HUES48 (cell line): ENCODE data around the gene SELENOI.
A peak's percentile ranks its signal among the peaks of the same experiment; 100 is the strongest.
"Not testable (repeated sequence)": the region's sequence is repeated elsewhere in the genome, so short reads cannot be mapped to it uniquely, and the experiment has no call there.

Experiments used
- H3K27ac ChIP-seq: one replicate; pipeline ENCODE4 v1.7.0; 2013; ENCODE audit warnings: low read depth, low read length, inconsistent platforms
- H3K27me3 ChIP-seq: 2 replicates; pipeline ENCODE4 v1.6.1; 2013; ENCODE audit warnings: mild to moderate bottlenecking, low read length; ENCODE audit not compliant: control insufficient read depth, insufficient read depth
- H3K36me3 ChIP-seq: 2 replicates; pipeline ENCODE4 v1.6.1; 2013; ENCODE audit warnings: low read length; ENCODE audit not compliant: control insufficient read depth, insufficient read depth
- H3K4me1 ChIP-seq: 2 replicates; pipeline ENCODE4 v1.6.1; 2013; ENCODE audit warnings: mild to moderate bottlenecking, low read length; ENCODE audit not compliant: control insufficient read depth, insufficient read depth
- H3K4me3 ChIP-seq: 2 replicates; pipeline ENCODE4 v1.5.1; 2013; ENCODE audit warnings: mild to moderate bottlenecking, low read depth, low read length
- H3K9ac ChIP-seq: 2 replicates; pipeline ENCODE4 v1.6.1; 2013; ENCODE audit warnings: mild to moderate bottlenecking, low read depth, low read length, moderate library complexity
- H3K9me3 ChIP-seq: 2 replicates; pipeline ENCODE4 v1.6.1; 2013; ENCODE audit warnings: low read length; ENCODE audit not compliant: control insufficient read depth, insufficient read depth

Gene SELENOI

DNA sequence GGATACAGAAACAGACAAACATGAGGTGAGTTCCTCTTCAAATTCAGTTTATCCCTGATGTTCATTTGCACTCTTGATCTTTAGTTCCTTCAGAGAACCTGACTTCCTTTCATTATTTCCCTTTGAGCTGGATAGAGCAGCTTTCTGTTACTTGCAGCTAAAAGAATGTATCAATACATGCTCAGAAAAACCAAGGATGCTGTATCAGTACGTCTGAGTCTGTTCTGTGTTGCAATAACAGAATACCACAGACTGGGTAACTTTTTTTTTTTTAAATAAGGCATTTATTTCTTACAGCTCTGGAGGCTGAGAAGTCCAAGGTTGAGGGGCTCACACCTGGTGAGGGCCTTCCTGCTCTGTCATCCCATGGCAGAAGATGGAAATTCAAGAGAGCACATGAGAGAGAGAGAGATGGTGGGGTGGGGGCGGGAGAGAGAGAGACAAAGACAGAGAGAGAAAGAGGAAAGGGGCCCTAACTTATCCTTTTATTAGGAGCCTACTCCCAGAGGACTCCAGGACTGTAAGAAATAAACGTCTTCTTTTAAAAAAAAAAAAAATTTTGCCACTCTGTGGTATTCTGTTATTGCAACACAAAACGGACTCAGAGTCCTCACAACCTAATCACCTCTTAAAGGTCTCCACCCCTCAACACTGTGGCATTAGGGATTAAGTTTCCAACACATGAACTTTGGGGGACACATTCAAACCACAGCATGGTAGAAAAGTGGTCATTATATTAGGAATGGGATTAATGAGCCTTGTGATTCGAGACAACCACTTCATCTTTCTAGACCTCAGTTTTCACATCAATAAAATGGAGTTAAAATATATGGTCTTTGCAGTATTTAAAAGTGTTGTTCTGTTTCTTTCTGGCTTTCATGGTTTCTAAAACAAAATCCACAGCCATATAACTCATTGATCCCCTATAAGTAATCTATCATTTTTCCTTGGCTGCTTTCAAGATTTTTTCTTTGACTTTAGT lies 18.4 kb upstream of the SELENOI start:
- no peaks in the 10 kb centered on the region for H3K27me3 ChIP-seq
- no peak overlapping the region for H3K4me3 ChIP-seq
- H3K9me3 ChIP-seq, result no peaks in the 10 kb centered on the region
- no peaks in the 10 kb centered on the region for H3K36me3 ChIP-seq
- no peak overlapping the region for H3K27ac ChIP-seq
- H3K4me1 ChIP-seq, result no peaks in the 10 kb centered on the region
- no peak overlapping the region for H3K9ac ChIP-seq

DNA sequence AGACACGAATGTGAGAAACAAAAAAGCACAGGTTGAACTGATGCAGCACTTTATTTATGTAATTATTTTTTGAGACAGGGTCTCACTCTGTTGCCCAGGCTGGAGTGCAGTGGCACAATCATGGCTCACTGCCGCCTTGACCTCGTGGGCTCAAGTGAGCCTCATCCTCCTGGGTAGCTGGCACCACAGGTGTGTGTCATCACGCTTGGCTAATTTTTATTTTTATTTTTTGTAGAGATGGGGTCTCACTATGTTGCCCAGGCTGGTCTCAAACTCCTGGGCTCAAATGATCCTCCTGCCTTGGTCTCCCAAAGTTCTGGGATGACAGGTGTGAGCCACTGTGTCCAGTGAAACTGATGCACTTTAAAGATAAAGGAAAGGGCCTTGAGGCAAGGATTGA lies 16.9 kb upstream of the SELENOI start:
- not testable (repeated sequence) for H3K36me3 ChIP-seq, H3K4me1 ChIP-seq, H3K27me3 ChIP-seq, H3K9ac ChIP-seq, H3K4me3 ChIP-seq, H3K27ac ChIP-seq, H3K9me3 ChIP-seq

DNA sequence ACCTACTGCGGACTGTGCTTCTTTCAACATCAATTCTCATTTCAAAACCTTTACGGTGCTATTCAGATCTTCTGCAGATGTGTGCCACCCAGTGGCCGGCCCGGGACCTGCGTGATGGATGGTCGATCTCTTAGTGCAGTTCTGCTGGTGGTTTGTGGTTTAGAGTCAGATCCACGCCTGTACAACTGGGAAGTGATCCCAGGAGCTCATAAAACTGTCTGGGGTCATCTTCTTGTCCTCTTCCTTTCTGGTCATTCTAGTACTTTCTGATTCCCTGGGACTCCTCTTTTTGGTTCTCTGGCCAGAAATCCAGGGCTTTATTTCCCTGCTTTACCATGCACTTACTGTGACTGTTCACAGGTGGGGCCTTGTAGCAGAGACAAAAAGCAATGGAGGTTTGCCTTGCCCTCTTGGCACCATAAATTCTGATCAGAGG lies 15.8 kb upstream of the SELENOI start:
- Histone ChIP-seq H3K4me1 (peaks cover 5% of the 10 kb centered on the region; the same call in 1 of the 2 replicates), H3K9me3 (no peaks in the 10 kb centered on the region), H3K27ac (no peak overlapping the region), H3K27me3 (no peaks in the 10 kb centered on the region), H3K36me3 (no peaks in the 10 kb centered on the region), H3K9ac (no peak overlapping the region), H3K4me3 (no peak overlapping the region)

DNA sequence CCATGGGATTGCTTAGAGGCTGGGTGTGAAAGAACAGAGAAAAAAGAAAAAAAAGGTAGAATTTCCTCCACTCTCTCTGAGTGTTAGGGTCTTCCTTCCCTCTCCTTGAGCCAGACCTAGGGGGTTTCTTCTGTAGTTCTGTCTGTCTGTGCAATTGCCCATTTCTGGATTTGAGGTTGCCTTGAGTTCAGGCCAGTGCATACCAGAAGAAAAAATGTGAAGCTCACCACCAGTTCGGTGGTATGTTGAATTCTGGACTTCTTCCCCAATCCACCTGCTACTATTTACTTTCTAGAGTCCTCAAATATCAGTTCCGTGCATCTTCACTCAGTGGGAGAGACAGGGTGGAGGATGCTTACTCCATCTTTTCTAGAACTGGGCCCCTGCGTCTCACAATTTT lies 15.3 kb upstream of the SELENOI start:
- Histone ChIP-seq H3K4me1 (peaks cover 5% of the 10 kb centered on the region; the same call in 1 of the 2 replicates), H3K27me3 (no peaks in the 10 kb centered on the region), H3K27ac (no peak overlapping the region), H3K4me3 (no peak overlapping the region), H3K9me3 (no peaks in the 10 kb centered on the region), H3K9ac (no peak overlapping the region), H3K36me3 (no peaks in the 10 kb centered on the region)

DNA sequence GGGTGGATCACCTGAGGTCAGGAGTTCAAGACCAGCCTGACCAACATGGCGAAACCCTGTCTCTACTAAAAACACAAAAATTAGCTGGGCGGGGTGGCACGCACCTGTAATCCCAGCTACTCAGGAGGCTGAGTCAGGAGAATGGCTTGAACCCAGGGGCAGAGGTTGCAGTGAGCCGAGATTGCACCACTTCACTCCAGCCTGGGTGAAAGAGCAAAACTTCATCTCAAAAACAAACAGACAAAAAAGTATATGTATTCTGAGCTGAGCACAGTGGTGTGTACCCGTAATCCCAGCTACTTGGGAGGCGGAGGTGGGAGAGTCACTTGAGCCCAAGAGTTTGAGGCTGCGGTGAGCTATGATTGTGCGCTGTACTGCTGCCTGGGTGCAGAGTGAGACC lies 14.6 kb upstream of the SELENOI start:
- not testable (repeated sequence) for H3K4me1 ChIP-seq, H3K27ac ChIP-seq, H3K36me3 ChIP-seq, H3K4me3 ChIP-seq, H3K9ac ChIP-seq, H3K9me3 ChIP-seq, H3K27me3 ChIP-seq

DNA sequence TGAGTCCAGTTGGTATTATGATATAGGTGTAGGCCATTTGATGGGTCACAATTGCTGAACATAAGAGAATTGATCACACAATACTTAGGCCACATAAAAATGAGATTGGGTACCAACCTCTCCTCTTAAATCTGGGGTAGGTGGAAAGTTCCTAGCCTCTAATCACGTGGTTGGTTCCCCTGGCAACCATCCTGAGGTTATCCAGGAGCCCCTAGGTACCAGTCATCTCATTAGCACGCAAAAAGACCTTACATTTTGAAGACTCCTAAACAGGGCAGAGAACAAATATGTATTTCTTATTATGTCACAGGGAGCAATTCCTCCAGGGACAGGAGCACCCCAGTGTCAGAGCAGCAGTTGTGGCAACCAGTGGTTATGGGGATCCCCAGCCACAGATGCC lies 12.7 kb upstream of the SELENOI start:
- Histone ChIP-seq H3K4me1 (peaks cover 5% of the 10 kb centered on the region; the same call in 1 of the 2 replicates), H3K9me3 (no peaks in the 10 kb centered on the region), H3K36me3 (no peaks in the 10 kb centered on the region), H3K4me3 (no peak overlapping the region), H3K27me3 (no peaks in the 10 kb centered on the region), H3K9ac (no peak overlapping the region), H3K27ac (no peak overlapping the region)

DNA sequence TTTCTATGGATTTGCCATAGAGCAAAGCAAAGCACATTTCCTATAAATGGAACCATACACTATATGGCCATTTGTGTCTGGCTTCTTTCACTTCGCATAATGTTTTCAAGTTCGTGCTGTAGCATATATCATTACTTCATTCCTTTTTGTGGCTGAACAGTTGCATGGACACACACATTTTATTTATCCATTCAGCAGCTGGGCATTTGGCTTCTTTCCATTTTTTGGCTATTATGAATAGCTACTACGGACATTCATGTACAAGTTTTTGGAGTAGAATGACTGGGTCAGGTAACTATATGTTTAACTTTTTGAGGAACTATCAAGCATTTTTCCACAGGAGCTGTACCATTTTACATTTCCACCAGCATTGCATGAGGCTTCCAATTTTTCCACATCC lies 10.7 kb upstream of the SELENOI start:
- H3K9me3 ChIP-seq, result no peaks in the 10 kb centered on the region
- no peak overlapping the region for H3K9ac ChIP-seq
- H3K4me3 ChIP-seq, result no peak overlapping the region
- no peaks in the 10 kb centered on the region for H3K36me3 ChIP-seq
- no peak overlapping the region for H3K27ac ChIP-seq
- H3K27me3 ChIP-seq, result no peaks in the 10 kb centered on the region
- H3K4me1 ChIP-seq, result peaks cover 16% of the 10 kb centered on the region

DNA sequence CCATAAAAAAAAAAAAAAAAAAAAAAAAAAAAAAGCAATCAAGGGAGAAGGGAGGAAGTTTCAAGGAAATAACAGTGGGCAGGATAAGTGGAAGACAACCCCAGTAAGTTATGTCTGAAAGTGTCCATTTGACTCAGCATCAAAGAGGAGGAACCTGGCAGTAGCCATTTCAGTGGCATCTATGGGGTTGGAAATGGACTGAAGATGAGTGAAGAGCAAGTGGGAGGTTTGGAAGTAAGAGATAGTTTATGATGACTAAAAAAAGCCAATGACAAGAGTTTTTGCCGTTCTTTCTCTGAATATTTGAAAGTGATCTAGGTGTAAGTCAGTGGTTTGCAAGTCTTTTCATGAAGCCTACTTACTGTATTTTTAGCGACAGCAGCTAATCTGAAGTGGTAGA lies 9.2 kb upstream of the SELENOI start:
- Histone ChIP-seq H3K9me3 (no peaks in the 10 kb centered on the region), H3K4me3 (no peak overlapping the region), H3K27me3 (no peaks in the 10 kb centered on the region), H3K9ac (no peak overlapping the region), H3K27ac (no peak overlapping the region), H3K4me1 (peaks cover 21% of the 10 kb centered on the region), H3K36me3 (no peaks in the 10 kb centered on the region)

DNA sequence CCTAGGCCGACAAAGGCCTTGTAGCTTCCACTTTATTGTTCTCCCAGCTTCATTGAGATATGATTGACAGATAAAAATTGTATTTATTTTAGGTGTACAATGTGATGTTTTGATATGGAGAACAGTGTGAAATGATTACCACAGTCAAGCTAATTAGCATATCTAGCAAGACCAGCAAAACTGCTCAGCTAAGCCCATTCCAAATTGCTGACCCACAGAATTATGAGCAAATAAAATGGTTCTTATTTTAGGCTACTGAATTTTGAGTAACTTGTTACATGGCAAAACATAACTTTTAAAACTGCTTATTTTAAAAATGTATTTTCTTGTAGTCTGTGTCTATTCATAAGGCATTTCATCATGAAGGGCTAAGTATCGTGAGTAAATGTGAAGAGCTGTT lies 8.6 kb upstream of the SELENOI start:
- no peaks in the 10 kb centered on the region for H3K9me3 ChIP-seq
- peaks cover 21% of the 10 kb centered on the region for H3K4me1 ChIP-seq
- no peaks in the 10 kb centered on the region for H3K36me3 ChIP-seq
- no peak overlapping the region for H3K27ac ChIP-seq
- no peak overlapping the region for H3K9ac ChIP-seq
- H3K27me3 ChIP-seq, result no peaks in the 10 kb centered on the region
- no peak overlapping the region for H3K4me3 ChIP-seq

DNA sequence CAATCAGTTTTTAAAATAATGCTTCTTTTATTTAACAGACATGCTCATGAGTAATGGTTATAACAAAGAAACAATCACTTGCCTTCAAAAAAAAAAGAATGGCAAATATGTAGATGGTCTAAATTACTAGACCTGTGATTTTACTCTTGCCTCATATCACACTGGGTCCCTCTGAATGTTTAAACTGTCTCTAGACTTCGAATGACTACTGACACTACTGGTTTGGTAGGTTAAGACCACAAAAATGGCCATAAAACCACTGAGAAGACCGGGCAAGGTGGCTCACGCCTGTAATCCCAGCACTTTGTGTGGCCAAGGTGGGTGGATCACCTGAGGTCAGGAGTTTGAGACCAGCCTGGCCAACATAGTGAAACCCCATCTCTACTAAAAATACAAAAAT lies 5.1 kb upstream of the SELENOI start:
- Histone ChIP-seq H3K4me3 (no peak overlapping the region), H3K9ac (no peak overlapping the region), H3K27me3 (no peaks in the 10 kb centered on the region), H3K27ac (peak overlapping the region; percentile 75), H3K9me3 (no peaks in the 10 kb centered on the region), H3K4me1 (peaks cover 19% of the 10 kb centered on the region), H3K36me3 (no peaks in the 10 kb centered on the region)

DNA sequence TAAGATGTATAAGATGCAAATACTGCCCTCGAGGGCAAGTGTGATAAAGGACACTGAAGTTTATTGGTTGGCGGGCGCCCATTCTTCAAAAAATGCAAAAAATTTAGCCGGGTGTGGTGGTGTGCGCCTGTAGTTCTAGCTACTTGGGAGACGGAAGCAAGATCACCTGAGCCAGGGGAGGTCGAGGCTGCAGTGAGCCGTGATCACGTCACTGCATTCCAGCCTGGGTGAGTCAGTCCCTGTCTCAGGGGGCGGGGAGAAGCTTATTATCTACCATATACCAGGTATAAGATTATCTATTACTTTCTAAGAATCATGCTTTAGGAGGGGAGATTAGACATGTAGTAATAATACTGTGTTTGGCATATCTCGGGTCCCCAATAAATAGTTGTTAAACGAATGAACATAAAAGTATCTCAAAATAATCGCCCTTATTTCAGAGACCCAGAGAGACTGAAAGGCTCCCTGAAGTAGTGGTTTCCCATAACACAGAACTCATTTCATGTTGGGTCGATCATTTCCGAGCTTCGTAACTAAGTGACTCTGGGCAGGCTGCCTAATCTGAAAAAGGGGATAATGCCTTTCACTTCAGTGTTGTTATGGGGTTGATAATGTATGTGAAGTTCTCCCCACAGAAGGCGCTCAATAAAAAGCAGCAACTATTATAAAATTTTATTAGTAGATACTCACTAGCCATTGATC lies 1.2 kb upstream of the SELENOI start:
- H3K27me3 ChIP-seq, result no peaks in the 10 kb centered on the region
- no peaks in the 10 kb centered on the region; the same call in 1 of the 2 replicates for H3K36me3 ChIP-seq
- H3K9me3 ChIP-seq, result no peaks in the 10 kb centered on the region
- peak overlapping the region; percentile 78 for H3K4me3 ChIP-seq
- peak overlapping the region; percentile 95 for H3K27ac ChIP-seq
- H3K4me1 ChIP-seq, result peaks cover 31% of the 10 kb centered on the region
- H3K9ac ChIP-seq, result peak overlapping the region; percentile 84
